ES-I3 (cell line): ENCODE data around the gene ABL1.
"Not testable (repeated sequence)": the region's sequence is repeated elsewhere in the genome, so short reads cannot be mapped to it uniquely, and the experiment has no call there.

ENCODE experiments used
- H3K36me3 ChIP-seq: 2 replicates; pipeline ENCODE4 v1.6.1; 2013; ENCODE audit warnings: mild to moderate bottlenecking, low read length, control low read depth, moderate library complexity; ENCODE audit not compliant: insufficient read depth
- H3K4me1 ChIP-seq: 2 replicates; pipeline ENCODE4 v1.6.1; 2013; ENCODE audit warnings: mild to moderate bottlenecking, control low read depth, low read length; ENCODE audit not compliant: insufficient read depth
- H3K9ac ChIP-seq: 2 replicates; pipeline ENCODE4 v1.6.1; 2013; ENCODE audit warnings: low read depth, mild to moderate bottlenecking, low read length, moderate library complexity
- H3K9me3 ChIP-seq: 2 replicates; pipeline ENCODE4 v1.6.1; 2013; ENCODE audit warnings: mild to moderate bottlenecking, low read length, moderate library complexity; ENCODE audit not compliant: control insufficient read depth, insufficient read depth

Gene ABL1

DNA sequence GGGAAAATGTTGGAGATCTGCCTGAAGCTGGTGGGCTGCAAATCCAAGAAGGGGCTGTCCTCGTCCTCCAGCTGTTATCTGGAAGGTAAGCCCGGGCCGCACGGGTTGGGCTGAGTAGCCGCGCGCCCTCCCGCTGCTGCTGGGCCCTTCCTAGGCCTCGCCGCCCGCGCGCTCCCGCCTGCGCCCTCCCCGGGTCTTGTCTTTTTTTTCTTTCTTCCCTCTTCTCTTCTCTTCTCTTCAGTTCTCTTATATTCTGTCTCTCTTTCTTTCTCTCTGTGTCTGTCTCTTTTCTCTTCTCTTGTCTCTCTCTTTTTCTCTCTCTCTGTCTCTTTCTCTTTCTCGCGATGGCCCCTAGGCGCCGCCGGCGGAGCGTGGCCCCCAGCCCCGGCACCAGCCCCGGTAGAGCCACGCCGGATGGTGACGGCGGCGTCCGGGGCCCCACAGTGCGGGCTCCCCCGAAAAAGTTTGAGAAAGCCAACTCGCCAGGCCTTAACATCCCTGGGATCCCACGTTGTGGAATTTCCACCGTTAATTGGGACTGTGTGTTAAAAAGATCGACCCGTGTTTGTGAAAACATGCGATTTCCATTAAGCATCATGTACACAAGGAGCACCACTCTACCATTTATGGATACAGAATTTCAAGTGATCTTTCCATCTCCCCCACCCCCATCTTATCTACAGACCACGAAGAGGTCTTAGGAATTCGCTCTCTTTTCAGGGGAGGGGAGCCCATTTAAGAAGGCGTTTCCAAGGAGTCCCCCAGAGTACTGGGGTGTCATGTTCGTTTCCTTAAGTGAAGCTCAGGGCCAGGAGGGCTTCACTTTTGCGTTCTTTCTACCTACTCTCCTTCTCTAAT lies 616 bp downstream of the ABL1 start:
- H3K4me1 ChIP-seq: peaks cover 6% of the 10 kb centered on the region
- no peaks in the 10 kb centered on the region for H3K9me3 ChIP-seq
- no peaks in the 10 kb centered on the region for H3K36me3 ChIP-seq
- H3K9ac ChIP-seq: peak overlapping the region; percentile 85

DNA sequence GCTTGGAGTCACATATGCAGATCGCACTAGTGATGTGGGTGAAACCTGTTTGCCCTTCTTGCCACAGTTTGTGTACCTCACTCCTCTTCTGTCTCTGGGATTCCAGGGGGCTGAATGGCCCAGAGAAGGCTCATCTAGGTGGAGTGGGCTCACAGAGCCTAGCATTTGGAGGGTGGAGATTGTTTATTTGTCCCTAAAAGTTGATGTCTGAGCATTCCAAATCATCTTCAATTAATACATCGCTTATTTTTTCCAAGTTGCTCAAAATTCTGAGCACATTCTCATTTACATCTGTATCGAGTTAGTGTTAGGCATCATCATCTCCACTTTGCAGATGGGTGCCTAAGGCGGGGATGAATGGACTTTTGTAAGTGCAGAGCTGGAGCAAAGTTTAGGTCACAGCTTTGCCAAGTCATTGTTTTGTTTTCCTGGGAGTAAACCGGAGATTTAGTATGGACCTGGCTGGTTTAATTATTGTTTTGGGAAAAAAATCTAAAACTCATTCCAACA lies 2.0 kb downstream of the ABL1 start:
- Histone ChIP-seq H3K9ac (peak overlapping the region; percentile 4; the same call in 1 of the 2 replicates), H3K9me3 (no peaks in the 10 kb centered on the region), H3K36me3 (no peaks in the 10 kb centered on the region), H3K4me1 (peaks cover 8% of the 10 kb centered on the region)

DNA sequence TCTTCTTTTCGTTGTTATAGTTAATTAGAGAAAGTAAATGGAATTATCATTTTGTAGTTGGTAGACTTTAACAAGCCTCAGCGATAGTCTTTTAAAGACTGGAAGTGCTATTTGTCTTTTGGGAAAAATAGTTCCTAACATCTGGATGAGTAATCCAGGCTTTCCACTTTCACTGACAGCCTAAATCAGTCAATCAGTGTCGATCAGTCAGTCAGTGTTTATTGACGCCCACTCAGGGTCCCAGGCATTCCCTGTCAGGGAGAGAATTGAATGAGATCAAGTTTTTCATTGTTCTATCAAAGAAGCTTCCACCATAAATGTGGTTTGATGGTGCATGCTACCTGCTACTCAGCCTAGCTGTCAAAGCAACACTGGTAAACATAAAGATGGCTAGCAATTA lies 2.6 kb downstream of the ABL1 start:
- Histone ChIP-seq H3K9ac (no peak overlapping the region), H3K36me3 (no peaks in the 10 kb centered on the region), H3K9me3 (no peaks in the 10 kb centered on the region), H3K4me1 (peaks cover 14% of the 10 kb centered on the region)

DNA sequence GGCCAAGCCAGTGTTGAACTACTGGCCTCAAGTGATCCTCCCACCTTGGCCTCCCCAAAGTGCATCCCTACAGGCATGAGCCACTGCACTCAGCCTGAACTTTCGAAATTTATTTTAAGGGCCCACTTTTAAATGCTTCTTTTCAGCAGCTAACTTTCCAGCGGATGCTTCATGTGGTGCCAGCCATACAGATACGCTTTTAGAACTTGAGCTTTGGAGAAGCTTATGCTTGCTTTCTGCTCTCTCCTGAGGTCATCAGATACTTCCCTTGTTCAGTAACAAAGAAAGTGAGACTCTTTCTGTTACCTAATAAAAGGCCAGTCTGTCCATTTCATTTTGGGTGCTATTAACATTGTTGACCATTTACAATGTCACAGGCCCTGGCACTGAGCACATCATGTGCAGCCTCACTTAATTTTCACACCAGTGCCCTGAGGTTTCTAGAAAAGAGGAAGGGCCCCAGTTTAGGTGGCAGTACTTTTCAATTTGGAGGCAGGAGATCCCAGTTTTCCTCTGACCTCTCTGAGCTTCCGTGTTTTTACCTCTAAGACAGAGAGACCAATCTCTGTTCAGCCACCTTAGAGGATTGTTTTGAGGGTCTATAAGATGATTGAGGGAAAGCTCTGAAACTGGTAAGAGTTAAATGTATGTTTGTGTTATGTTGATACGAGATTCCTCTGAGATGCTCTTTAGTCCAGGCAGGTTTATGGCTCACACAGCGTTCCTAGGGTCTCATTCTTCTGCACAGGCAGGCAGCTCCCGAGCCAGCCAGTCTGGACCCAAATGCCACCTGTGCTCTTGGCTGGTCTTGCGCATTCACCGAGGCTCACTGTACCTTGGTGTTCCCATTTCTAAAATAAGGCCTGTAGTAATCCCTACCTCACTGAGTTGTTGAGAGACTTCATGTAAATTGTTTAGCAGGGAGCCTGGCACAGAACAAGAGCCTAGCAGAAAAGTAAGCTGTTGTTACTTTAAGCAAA lies 4.4 kb downstream of the ABL1 start:
- Histone ChIP-seq H3K9me3 (no peaks in the 10 kb centered on the region), H3K4me1 (peaks cover 17% of the 10 kb centered on the region), H3K36me3 (no peaks in the 10 kb centered on the region), H3K9ac (no peak overlapping the region)

DNA sequence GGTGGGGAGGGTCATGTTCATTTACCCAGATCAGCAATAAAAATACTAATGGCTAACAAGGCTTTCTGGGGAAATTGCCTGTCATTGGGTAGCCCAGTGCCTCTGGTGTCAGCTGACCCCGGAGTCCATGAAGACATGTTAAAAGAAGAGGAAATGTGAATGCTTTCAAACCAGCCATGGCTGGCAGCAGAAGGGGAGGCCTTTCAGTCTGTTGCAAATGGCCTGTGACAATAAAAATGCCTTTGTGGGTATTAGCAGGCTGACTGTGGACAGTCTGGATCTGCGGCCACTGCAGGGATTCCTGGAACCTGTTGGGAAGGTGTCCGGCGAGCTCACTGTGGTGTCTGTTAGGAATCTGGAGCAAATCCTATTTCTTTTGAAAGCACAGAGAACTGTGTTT lies 7.5 kb downstream of the ABL1 start:
- Histone ChIP-seq H3K9ac (no peak overlapping the region), H3K36me3 (no peaks in the 10 kb centered on the region), H3K9me3 (no peaks in the 10 kb centered on the region), H3K4me1 (peaks cover 33% of the 10 kb centered on the region)

DNA sequence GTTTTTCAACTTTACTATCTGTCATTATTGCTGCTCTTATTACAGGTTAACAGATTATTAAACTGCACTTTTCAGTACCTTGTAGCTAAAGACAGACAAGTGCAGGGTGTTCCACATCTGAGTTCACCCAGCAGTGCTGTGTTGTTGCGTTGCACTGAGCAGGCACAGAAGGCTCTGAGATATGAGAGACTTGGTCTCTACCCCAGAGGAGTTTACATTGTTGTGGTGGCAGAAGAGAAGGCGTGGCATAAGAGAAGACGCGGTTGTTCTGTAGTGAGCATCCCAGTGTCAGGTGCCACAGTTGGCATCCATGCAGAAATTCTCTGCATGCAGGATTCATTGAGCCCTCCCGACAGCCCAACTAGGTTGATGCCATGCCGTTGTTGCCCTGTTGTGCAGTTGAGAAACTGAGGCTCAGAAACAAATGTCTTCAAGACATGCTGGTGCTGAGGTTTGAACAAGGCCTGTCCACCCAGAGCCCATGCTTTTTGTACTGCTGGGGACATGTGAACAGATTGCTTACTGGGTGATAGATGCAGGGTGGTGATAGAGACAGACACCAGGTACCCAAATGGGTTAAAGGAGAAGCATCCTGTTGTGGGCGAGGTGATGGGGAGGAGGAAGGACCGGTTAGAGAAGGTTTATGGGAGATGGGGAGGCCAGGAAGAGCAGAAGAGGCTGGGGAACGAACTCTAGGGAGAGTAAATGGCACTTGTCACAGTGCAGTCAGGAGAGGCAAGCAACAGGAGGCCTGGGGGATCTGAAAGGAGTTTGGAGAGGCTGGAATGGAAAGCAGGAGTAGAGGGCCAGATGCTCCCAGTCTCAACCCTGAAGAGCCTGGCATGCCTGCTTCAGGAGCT lies 8.2 kb downstream of the ABL1 start:
- no peak overlapping the region for H3K9ac ChIP-seq

DNA sequence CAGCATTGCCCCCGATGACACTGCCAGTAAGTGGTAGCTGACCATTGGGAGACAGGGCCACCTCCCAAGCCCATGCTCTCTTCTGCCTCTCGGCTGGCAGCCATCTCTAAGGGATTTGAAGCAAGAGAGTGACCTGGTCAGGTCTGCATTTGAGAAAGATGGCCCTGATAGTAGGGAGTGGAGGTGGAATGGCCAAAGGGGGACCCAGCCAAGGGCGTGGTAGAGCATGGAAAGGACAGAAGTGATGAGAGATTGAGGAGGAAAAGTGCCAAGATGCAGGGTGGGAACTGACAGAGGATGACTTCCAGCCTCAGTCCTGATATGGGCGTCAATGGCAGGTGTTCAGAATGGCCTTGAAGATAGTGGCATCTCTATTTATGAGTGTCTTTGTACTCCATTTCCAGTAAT lies 9.0 kb downstream of the ABL1 start:
- Histone ChIP-seq H3K36me3 (no peaks in the 10 kb centered on the region), H3K9ac (no peak overlapping the region), H3K4me1 (peaks cover 41% of the 10 kb centered on the region)

More for the DNA sequence above, 8.2 kb downstream of the ABL1 start:
- Histone ChIP-seq H3K36me3 (no peaks in the 10 kb centered on the region), H3K9me3 (no peaks in the 10 kb centered on the region), H3K4me1 (peaks cover 39% of the 10 kb centered on the region)

DNA sequence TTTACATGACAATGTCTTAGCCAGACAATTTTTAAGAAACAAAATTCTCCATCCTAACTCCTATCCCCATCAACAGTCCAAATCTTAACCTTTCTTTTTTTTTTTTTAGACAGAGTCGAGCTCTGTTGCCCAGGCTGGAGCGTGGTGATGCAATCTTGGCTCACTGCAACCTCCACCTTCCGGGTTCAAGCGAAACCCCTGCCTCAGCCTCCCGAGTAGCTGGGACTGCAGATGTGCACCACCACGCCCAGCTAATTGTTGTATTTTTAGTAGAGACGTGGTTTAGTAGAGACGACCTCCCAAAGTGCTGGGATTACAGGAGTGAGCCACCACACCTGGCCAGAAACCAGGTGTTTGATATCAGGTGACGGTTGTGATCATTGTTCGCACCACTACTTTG lies 10.2 kb downstream of the ABL1 start:
- H3K9ac ChIP-seq: no peak overlapping the region
- no peaks in the 10 kb centered on the region for H3K36me3 ChIP-seq
- peaks cover 41% of the 10 kb centered on the region for H3K4me1 ChIP-seq
- no peaks in the 10 kb centered on the region for H3K9me3 ChIP-seq

More for the DNA sequence above, 9.0 kb downstream of the ABL1 start:
- H3K9me3 ChIP-seq: no peaks in the 10 kb centered on the region

DNA sequence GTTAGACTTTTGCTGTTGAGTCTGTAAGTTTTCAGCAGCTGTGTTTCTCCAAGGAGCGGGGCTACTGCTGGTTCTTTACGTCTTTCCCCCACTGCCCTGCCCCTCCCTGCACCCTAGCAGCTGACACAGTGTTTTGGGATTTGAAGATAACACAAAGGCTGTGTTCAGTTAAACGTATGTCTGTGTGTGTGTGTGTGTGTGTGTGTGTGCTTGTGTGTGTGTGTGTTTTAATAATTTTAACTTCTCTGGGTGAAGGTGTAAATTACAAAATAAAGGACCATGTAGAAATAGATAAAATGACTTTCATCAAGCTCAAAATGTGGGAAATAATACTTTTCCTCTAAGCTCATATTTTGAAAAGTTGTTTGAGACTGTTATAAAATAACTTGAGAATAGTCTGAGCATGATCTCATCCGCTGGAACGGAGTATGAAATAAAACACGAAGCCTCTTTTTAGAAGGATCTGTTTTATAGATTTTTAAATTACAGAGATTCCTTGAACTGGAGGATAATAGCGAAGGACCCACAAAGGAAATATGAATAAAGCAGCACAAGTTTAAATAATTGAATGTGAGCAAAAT lies 10.9 kb downstream of the ABL1 start:
- no peak overlapping the region for H3K9ac ChIP-seq
- peaks cover 41% of the 10 kb centered on the region for H3K4me1 ChIP-seq
- H3K9me3 ChIP-seq: no peaks in the 10 kb centered on the region
- no peaks in the 10 kb centered on the region for H3K36me3 ChIP-seq

DNA sequence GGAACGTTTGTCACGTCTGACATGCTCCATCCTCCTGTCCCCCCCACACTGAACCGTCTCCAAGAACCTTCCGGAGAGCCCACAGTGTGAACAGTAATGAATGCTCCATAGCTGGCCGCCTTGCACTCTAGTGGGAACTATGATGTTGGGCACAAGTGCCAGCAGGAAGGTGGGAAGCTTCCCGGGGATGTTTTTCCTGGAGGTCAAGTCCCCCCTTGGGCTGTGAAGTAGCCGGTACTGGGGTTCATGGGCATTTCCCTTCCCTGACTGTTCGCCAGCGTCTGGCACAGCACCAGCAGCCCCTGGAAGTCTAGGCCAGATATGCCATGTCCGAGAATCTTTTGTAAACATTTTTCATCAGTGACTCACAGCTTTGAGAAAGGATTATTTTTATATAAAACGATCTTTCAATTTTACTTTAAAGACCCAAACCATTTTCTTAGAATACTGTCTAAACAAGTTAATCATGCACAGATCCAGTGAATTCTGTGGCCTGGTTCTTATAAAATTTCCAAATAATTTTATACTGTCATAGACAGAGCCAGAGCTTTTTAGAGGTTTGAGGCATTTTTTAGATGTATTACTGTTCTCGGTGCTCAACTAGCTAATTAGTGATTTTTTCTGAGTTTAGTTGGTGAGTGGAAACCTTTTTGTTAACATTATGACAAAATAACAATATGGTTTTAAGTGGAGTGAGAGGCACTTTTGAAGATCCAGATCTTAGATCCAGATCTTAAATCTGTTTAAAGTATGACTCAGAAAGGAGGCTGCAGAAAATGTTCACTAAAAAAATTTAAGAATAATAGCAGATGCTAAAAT lies 11.6 kb downstream of the ABL1 start:
- H3K9me3 ChIP-seq: no peaks in the 10 kb centered on the region
- no peak overlapping the region for H3K9ac ChIP-seq
- H3K4me1 ChIP-seq: peaks cover 41% of the 10 kb centered on the region
- no peaks in the 10 kb centered on the region for H3K36me3 ChIP-seq

DNA sequence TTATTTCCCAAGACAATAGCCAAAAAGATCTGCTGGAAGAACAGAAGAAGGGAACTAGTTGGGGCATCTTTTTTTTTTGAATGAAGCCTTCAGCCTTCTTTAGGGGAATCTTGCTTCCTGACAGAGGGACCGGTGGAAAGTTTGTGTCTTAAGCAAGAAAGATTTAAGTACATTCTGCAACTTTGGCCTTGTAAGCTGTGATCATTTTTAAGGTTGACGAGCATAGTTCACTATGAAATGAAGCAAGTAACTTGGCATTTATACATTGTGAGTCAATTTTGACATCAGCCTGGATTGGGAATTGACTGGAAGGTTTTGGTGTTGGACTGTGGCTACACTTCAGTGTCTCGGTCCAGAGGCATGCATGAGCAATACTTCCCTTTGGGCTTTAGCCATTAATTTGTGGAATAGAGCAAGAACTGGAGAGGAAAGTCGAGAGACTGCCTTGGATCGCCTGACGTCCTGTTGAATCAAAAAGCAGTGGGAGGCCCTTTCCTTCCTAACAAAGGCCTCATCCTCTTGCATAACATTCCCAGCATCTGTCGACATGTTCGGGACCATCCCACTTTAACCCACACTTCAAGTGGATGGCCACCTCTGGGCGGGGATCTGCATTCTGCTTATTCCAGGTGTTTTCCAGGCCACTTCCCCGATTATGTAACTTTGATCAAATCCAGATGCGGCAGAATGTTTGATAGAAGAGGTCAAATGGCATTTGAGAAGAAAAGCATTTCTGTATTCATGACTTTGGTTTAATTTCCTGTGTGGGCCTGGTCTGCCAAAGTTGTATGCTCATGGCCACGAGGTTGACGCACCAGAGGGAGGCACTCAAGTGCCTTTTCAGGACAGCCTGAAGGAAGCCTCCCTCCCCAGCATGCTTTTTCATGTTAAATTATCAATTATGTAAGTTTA lies 12.5 kb downstream of the ABL1 start:
- peaks cover 34% of the 10 kb centered on the region for H3K4me1 ChIP-seq
- no peak overlapping the region for H3K9ac ChIP-seq
- no peaks in the 10 kb centered on the region for H3K9me3 ChIP-seq
- H3K36me3 ChIP-seq: no peaks in the 10 kb centered on the region

DNA sequence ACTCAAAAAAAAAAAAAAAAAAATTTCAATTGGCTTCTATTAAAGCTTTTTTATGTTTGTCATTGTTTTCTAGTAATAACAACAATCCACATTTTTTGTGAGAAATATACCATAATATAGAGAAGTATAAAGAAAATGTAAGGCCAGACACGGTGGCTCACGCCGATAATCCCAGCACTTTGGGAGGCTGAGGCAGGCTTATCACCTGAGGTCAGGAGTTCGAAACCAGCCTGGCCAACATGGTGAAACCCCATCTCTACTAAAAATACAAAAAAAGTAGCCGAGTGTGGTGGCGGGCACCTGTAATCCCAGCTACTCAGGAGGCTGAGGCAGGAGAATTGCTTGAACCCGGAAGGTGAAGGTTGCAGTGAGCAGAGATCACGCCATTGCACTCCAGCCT lies 13.5 kb downstream of the ABL1 start:
- not testable (repeated sequence) for H3K36me3 ChIP-seq, H3K9me3 ChIP-seq, H3K9ac ChIP-seq
- H3K4me1 ChIP-seq: peaks cover 30% of the 10 kb centered on the region
